Frontal cortex (tissue), 4 donors: ENCODE data around the gene RRM2. TPM values are rescaled to one million over a fixed set of nuclear protein-coding genes. Genes with fewer than 3 reads are reported as not detected.
"Not testable (repeated sequence)": the region's sequence is repeated elsewhere in the genome, so short reads cannot be mapped to it uniquely, and the experiment has no call there.

Experiments
- DNase-seq, 2 donors: peaks; one replicate each; pipeline ENCODE4 v3.0.0; 2012; ENCODE audit warnings: low spot score in 2 of 2
- FAIRE-seq: peaks from 2 replicates; lab custom pipeline; 2012; peaks lifted over from hg19 to GRCh38; lab: Jason Lieb, UNC
- total RNA-seq: library from RNA; depleted of rRNA; stranded (reverse); fragments of >200 nt; gene quantifications from one replicate; pipeline ENCODE4 v1.2.3, GENCODE V29; 2014
- donor health status: control.
- donor health status: control.
- donor health status: control.

The RRM2 gene
- total RNA-seq, 1 donor from 2014 or later: 4.1 TPM

- FAIRE-seq: no peak
- no peak for DNase-seq
These were observed 32.9 kb upstream of the RRM2 start for GRCh38 chr2:10089565-10090190.

- DNase-seq (no peak), FAIRE-seq (no peak)
These were observed 31.2 kb upstream of the RRM2 start for GRCh38 chr2:10091182-10091888.

GRCh38 chr2:10091889-10092244 is 30.7 kb upstream of the RRM2 start:
- DNase-seq, FAIRE-seq: not testable (repeated sequence)

- DNase-seq (no peak), FAIRE-seq (no peak)
These were observed 28.2 kb upstream of the RRM2 start for GRCh38 chr2:10094271-10094814.

- no peak for FAIRE-seq
- DNase-seq: no peak
These were observed 27.4 kb upstream of the RRM2 start for GRCh38 chr2:10095175-10095574.

- DNase-seq (no peak), FAIRE-seq (no peak)
These were observed 25.9 kb upstream of the RRM2 start for GRCh38 chr2:10096641-10097040.

GRCh38 chr2:10097352-10098148 is 25.0 kb upstream of the RRM2 start:
- FAIRE-seq: no peak

GRCh38 chr2:10101491-10101890 is 21.0 kb upstream of the RRM2 start:
- no peak for FAIRE-seq
- no peak for DNase-seq

More at GRCh38 chr2:10097352-10098148, 25.0 kb upstream of the RRM2 start:
- peak in 1 of 2 donors; percentile 77 for DNase-seq

GRCh38 chr2:10103179-10103578 is 19.4 kb upstream of the RRM2 start:
- no peak for DNase-seq
- FAIRE-seq: no peak

GRCh38 chr2:10104906-10105305 is 17.6 kb upstream of the RRM2 start:
- not testable (repeated sequence) for DNase-seq, FAIRE-seq

GRCh38 chr2:10109311-10109710 is 13.2 kb upstream of the RRM2 start:
- DNase-seq (no peak), FAIRE-seq (no peak)

- DNase-seq: no peak
- FAIRE-seq: no peak
These were observed 3.6 kb upstream of the RRM2 start for GRCh38 chr2:10119027-10119325.

- FAIRE-seq: no peak
- DNase-seq: no peak
These were observed 2.9 kb upstream of the RRM2 start for GRCh38 chr2:10119601-10120157.

- DNase-seq: peak; percentile 65 to 81
These were observed 2.2 kb upstream of the RRM2 start for GRCh38 chr2:10120158-10120876.

GRCh38 chr2:10120877-10121574 is 1.5 kb upstream of the RRM2 start:
- FAIRE-seq: no peak

More at GRCh38 chr2:10120158-10120876, 2.2 kb upstream of the RRM2 start:
- FAIRE-seq: no peak

GRCh38 chr2:10123281-10123680 is 742 bp downstream of the RRM2 start:
- FAIRE-seq: no peak
- no peak for DNase-seq

More at GRCh38 chr2:10120877-10121574, 1.5 kb upstream of the RRM2 start:
- DNase-seq: no peak

GRCh38 chr2:10124538-10125045 is 2.1 kb downstream of the RRM2 start:
- FAIRE-seq: peak; percentile 52

GRCh38 chr2:10125842-10126631 is 3.5 kb downstream of the RRM2 start:
- no peak for FAIRE-seq
- DNase-seq: no peak

More at GRCh38 chr2:10124538-10125045, 2.1 kb downstream of the RRM2 start:
- peak; percentile 52 to 54 for DNase-seq
